Skeletal muscle tissue (tissue), 4 donors: ENCODE measurements around the gene NME3. TPM values are rescaled to one million over a fixed set of nuclear protein-coding genes. Genes with fewer than 3 reads are reported as not detected.
"Not testable (repeated sequence)": the region's sequence is repeated elsewhere in the genome, so short reads cannot be mapped to it uniquely, and the experiment has no call there.

Source experiments
- H3K27ac ChIP-seq: one replicate; pipeline ENCODE4 v1.7.0; 2013; ENCODE audit warnings: mild to moderate bottlenecking, low read depth, low read length, inconsistent platforms
- H3K27me3 ChIP-seq, 3 donors: one replicate each; pipeline ENCODE4 v1.7.0; 2013; ENCODE audit warnings: low read length in 3 of 3; ENCODE audit not compliant: control insufficient read depth in 3 of 3, insufficient read depth in 3 of 3
- H3K36me3 ChIP-seq, 3 donors: one replicate each; pipeline ENCODE4 v1.7.0; 2013; ENCODE audit warnings: low read length in 3 of 3; ENCODE audit not compliant: control insufficient read depth in 3 of 3, insufficient read depth in 3 of 3
- H3K4me1 ChIP-seq, 3 donors: one replicate each; pipeline ENCODE4 v1.7.0; 2013; ENCODE audit warnings: low read length in 3 of 3, mild to moderate bottlenecking in 3 of 3; ENCODE audit not compliant: control insufficient read depth in 3 of 3, insufficient read depth in 3 of 3
- H3K4me3 ChIP-seq, 3 donors: one replicate each; pipeline ENCODE4 v1.7.0; 2013; ENCODE audit warnings: low read length in 3 of 3
- H3K9ac ChIP-seq, 3 donors: one replicate each; pipeline ENCODE4 v1.7.0; 2013; ENCODE audit warnings: low read length in 3 of 3, mild to moderate bottlenecking in 3 of 3, moderate library complexity in 2 of 3, low read depth in 1 of 3
- H3K9me3 ChIP-seq, 3 donors: one replicate each; pipeline ENCODE4 v1.7.0; 2013; ENCODE audit warnings: low read length in 3 of 3; ENCODE audit not compliant: control insufficient read depth in 3 of 3
- total RNA-seq: library from RNA; depleted of rRNA; stranded (reverse); fragments of >200 nt; gene quantifications from one replicate; pipeline ENCODE4 v1.2.3, GENCODE V29; 2014
- donor health status: Osteomylitis.

NME3 gene
- total RNA-seq, 1 donor from 2014 or later: 20.4 TPM

DNA sequence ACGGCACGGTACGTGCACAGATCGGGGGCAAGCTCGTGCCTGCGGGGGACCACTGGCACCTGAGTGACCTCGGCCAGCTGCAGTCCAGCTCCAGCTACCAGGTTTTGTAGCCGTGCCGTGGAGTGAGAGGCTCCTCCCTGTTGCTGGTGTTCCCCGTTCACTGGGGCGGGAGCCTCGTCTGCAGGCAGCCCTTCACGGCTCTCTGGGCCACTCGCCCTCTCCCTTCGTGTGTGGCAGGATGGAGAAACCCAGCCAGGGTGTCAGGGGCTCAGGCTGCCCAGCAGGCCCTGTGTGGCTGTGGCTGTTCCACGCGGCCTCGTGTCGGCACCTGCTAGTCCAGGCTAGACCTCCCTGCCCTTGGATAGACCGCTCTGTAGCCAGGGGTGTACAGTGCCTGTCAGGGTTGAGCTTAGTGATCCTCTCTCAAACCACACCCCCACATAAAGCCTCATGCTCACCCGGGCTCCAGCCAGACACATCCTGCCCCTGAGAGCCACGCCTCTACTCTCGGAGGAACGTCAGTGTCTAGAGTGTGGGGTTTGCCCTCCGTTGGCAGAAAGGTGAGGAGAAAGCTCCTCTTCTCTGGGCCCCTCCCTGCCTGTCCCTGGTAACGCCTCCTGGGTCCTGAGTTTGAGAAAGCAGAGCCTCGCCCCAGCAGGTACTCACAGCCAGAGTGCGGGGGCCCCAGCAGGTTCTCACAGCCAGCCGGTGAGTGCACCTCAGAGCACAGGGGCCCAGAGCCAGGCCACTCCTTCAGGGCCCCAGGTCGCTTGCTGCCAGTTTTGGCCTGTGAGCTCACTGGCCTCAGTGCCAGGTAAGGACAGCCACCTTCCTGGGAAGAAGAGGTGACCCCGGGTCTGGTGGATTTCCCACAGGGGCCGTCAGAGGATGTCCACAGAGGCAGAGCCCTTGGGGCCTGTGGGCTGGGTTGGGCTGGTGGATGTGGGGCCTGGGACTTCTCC is 27.7 kb downstream of the NME3 start:
- Histone ChIP-seq H3K27ac (no peak overlapping the region), H3K9me3 (no peaks in the 10 kb centered on the region), H3K4me3 (no peak overlapping the region), H3K9ac (no peak overlapping the region), H3K27me3 (no peaks in the 10 kb centered on the region), H3K36me3 (peaks cover 39 to 54% (median 47%) of the 10 kb centered on the region in 3 donors), H3K4me1 (no peaks in the 10 kb centered on the region)

DNA sequence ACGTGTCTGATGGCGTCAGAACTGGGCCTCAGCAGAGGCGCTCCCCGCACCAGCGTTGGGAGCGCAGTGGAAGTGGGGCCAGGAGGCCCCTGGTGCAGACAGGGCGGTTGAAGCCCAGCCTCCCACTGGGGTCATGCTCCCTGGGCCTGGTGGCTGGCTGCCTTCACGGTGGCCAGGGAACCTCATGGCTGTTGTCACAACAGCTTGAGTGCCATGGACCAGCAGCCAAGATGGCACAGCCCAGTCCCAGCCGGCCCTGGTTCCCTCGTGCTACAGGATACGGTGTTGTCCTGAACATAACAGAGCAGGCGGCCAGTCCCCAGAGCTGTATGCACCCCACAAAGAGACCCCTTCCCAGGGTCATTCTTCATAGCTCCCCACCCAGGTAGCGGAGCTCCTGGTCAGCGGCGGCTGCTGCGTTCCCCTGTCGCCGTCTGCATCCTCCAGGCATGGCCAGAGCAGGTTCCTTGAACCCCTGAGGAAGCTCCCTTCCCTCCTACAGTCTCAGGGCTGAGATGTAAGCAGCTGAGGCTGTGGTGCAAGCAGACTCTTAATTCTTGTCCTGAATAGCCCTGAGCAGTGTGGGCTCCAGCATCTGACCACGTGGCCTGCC is 29.7 kb downstream of the NME3 start:
- Histone ChIP-seq H3K9ac (no peak overlapping the region), H3K27ac (no peak overlapping the region), H3K27me3 (no peaks in the 10 kb centered on the region), H3K36me3 (peaks cover 28 to 36% (median 31%) of the 10 kb centered on the region in 3 donors), H3K9me3 (no peaks in the 10 kb centered on the region), H3K4me1 (no peaks in the 10 kb centered on the region), H3K4me3 (no peak overlapping the region)

DNA sequence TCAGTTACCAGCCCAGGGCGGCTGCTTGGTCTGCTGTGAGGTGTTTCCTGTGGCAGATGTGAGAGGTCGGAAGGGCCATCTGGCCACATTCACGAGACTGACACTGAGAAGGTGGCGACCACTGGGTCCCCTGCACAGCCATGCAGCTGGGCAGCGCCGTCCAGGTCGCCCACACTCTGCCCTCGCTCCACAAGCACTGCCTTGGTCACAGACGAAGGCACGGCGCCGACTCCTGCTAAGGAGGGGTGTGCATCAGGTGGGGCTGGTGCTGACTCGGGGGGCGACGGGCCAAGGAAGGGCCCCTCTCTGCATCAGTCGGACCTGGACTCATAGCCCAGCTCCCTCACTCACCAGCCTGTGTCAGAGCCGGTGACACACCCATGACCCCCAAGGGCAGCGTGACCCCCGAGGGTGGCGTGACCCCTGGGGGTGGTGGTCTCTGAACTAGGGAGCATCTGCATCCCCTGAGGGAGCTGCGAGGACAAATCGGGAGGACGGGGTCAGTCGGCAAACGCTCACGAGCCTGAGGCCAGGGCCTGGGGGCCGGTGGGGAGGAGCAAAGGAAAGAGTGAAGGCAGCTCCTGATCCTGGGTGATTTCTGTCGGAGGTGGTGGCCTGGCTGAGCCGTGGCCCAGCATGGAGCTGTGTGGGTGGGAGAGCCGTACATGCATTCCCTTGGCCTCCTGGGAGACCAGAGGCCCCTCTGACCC is 30.4 kb downstream of the NME3 start:
- no peak overlapping the region for H3K27ac ChIP-seq
- no peaks in the 10 kb centered on the region for H3K4me1 ChIP-seq
- H3K4me3 ChIP-seq: no peak overlapping the region
- H3K36me3 ChIP-seq: peaks cover 28 to 36% (median 31%) of the 10 kb centered on the region in 3 donors
- no peak overlapping the region for H3K9ac ChIP-seq
- no peaks in the 10 kb centered on the region for H3K9me3 ChIP-seq
- no peaks in the 10 kb centered on the region for H3K27me3 ChIP-seq

- Histone ChIP-seq H3K27me3 (no peaks in the 10 kb centered on the region), H3K4me3 (no peak overlapping the region), H3K9ac (no peak overlapping the region), H3K9me3 (no peaks in the 10 kb centered on the region), H3K36me3 (peaks cover 25 to 33% (median 28%) of the 10 kb centered on the region in 3 donors), H3K4me1 (no peaks in the 10 kb centered on the region), H3K27ac (no peak overlapping the region)
These were observed 31.1 kb downstream of the NME3 start for GRCh38 chr16:1740234-1740633.

DNA sequence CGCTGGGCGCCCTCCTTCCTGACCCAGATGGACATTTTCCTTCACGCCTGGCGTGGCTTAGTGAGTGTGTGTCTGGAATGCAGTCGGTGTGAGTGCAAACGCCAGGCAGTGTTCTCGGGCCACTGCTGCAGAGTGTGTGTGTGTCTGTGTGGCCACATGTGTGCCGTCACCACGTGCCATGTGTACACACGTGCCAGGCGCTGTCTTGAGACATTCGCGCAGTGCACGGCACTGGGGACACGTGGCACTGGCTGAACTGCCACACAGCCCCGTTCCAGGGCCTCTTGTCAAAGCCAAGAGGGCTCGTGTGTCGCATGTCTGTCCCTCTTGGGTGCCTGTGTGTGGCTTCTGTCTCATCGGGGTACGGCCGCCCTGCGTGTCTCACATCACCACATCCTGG is 36.5 kb downstream of the NME3 start:
- Histone ChIP-seq H3K4me3 (no peak overlapping the region), H3K27ac (no peak overlapping the region), H3K9ac (no peak overlapping the region), H3K4me1 (peaks cover 0 to 6% (median 0%) of the 10 kb centered on the region in 3 donors), H3K36me3 (peaks cover 28 to 37% (median 33%) of the 10 kb centered on the region in 3 donors), H3K27me3 (no peaks in the 10 kb centered on the region), H3K9me3 (no peaks in the 10 kb centered on the region)

GRCh38 chr16:1734123-1734522 is 37.2 kb downstream of the NME3 start:
- Histone ChIP-seq H3K27me3 (no peaks in the 10 kb centered on the region), H3K9ac (no peak overlapping the region), H3K27ac (no peak overlapping the region), H3K4me1 (peaks cover 0 to 6% (median 0%) of the 10 kb centered on the region in 3 donors), H3K36me3 (peaks cover 30 to 39% (median 38%) of the 10 kb centered on the region in 3 donors), H3K4me3 (no peak overlapping the region), H3K9me3 (no peaks in the 10 kb centered on the region)

DNA sequence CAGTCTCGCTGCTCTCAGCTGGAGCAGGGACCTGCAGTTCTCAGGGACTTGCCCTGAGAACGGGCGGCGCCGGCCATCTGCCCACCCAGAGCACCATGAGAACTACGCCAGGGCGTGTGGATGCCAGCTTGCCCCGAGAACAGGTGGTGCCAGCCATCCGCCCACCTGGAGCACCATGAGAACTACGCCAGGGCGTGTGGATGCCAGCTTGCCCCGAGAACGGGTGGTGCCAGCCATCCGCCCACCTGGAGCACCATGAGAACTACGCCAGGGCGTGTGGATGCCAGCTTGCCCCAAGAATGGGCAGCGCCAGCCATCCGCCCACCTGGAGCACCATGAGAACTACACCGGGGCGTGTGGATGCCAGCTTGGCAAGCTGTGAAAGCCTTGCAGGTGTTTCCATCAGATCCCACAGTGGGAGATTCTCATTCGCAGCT is 38.8 kb downstream of the NME3 start:
- H3K9me3 ChIP-seq, H3K9ac ChIP-seq, H3K4me1 ChIP-seq, H3K4me3 ChIP-seq, H3K27me3 ChIP-seq, H3K27ac ChIP-seq: not testable (repeated sequence)
- peaks cover 37 to 51% (median 43%) of the 10 kb centered on the region in 3 donors for H3K36me3 ChIP-seq

DNA sequence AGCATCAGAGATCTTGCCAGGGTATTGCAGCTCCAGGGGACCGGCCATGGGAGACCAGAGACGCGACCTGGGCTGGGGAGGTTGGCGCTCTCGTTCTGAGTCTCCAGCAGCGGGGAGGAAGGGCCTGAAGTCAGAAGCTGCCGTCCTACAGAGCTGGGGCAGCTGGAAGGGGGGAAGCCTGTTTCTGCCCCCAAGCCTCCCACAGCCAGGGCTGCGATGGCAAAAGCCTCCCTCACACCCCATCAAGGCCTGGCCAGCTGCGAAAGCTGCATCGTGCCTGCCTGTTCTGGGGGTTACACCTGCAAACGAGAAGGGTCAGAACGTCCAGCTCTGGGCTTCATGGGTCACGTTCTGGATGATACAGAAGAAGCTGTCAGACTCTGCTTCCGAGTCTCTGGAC is 39.3 kb downstream of the NME3 start:
- no peaks in the 10 kb centered on the region for H3K27me3 ChIP-seq
- no peak overlapping the region for H3K4me3 ChIP-seq
- no peak overlapping the region for H3K9ac ChIP-seq
- no peaks in the 10 kb centered on the region for H3K9me3 ChIP-seq
- H3K27ac ChIP-seq: no peak overlapping the region
- peaks cover 42 to 54% (median 48%) of the 10 kb centered on the region in 3 donors for H3K36me3 ChIP-seq
- peaks cover 0 to 6% (median 0%) of the 10 kb centered on the region in 3 donors for H3K4me1 ChIP-seq

DNA sequence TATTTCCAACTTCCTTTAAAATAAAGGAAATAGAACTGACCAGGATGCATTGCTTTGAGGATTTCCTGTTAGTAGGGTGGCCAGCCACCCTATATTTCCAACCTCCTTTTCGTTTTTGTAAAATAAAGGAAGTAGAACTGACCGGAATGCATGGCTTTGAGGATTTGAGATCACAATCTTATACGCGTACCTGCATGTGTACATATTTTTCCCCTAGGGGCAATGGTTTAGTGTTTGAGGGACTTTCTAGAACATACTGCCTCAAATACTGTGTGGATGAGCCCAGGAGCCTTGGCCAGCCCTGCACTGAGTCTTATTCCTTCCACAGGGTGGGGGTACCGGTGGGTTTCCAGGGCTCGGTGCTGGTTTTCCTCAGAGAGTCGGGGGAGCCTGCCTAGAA is 39.7 kb downstream of the NME3 start:
- no peak overlapping the region for H3K4me3 ChIP-seq
- no peak overlapping the region for H3K9ac ChIP-seq
- no peaks in the 10 kb centered on the region for H3K9me3 ChIP-seq
- H3K36me3 ChIP-seq: peaks cover 46 to 59% (median 52%) of the 10 kb centered on the region in 3 donors
- H3K27me3 ChIP-seq: no peaks in the 10 kb centered on the region
- no peak overlapping the region for H3K27ac ChIP-seq
- H3K4me1 ChIP-seq: peaks cover 0 to 6% (median 0%) of the 10 kb centered on the region in 3 donors
